GM18520 (cell line): ENCODE measurements around the gene LITAF.

Experiments used
- ATAC-seq: cut with Tn5 transposase; IDR thresholded peaks from one replicate; pipeline ENCODE4 v1.9.1; 2021; ENCODE audit not compliant: unreplicated experiment

The LITAF gene

GRCh38 chr16:11497851-11498289, 88.8 kb downstream of the LITAF start:
- no peak for ATAC-seq
